MM.1S (cell line): ENCODE measurements around the gene ARL13A.

Experiments used
- DNase-seq: peaks from one replicate; pipeline ENCODE4 v3.0.0-alpha.2; 2015
- H2AFZ ChIP-seq: fragments of 300-600 bp; sonication (generic); 2 replicates; pipeline ENCODE4 v1.6.0; 2016; ENCODE audit warnings: antibody characterized with exemption, low read length
- H3F3A ChIP-seq: fragments of 300-600 bp; sonication (generic); 2 replicates; pipeline ENCODE4 v1.6.1; 2016; ENCODE audit warnings: mild to moderate bottlenecking, antibody characterized with exemption, low read length, moderate library complexity, mixed read lengths; ENCODE audit not compliant: insufficient read depth
- H3K27ac ChIP-seq: fragments of 300-600 bp; sonication (generic); 2 replicates; pipeline ENCODE4 v1.5.1; 2016; ENCODE audit warnings: mild to moderate bottlenecking, low read length
- H3K27me3 ChIP-seq: fragments of 300-600 bp; sonication (generic); replicated peaks from 2 replicates; pipeline ENCODE4 v1.6.0; 2016; ENCODE audit warnings: low read length; ENCODE audit not compliant: insufficient read depth
- H3K36me3 ChIP-seq: fragments of 300-600 bp; sonication (generic); replicated peaks from 2 replicates; pipeline ENCODE4 v1.6.1; 2016; ENCODE audit warnings: mild to moderate bottlenecking, low read length, mixed read lengths; ENCODE audit not compliant: insufficient read depth
- H3K4me1 ChIP-seq: fragments of 300-600 bp; sonication (generic); 2 replicates; pipeline ENCODE4 v1.6.1; 2016; ENCODE audit warnings: low read length, mixed read lengths
- H3K4me2 ChIP-seq: fragments of 300-600 bp; sonication (generic); 2 replicates; pipeline ENCODE4 v1.6.0; 2016; ENCODE audit warnings: low read depth, low read length
- H3K4me3 ChIP-seq: fragments of 300-600 bp; sonication (generic); 2 replicates; pipeline ENCODE4 v1.5.1; 2016; ENCODE audit warnings: low read length, mixed read lengths
- H3K79me2 ChIP-seq: fragments of 300-600 bp; sonication (generic); 2 replicates; pipeline ENCODE4 v1.6.1; 2016; ENCODE audit warnings: mixed run types, low read length, mixed read lengths
- H3K9ac ChIP-seq: fragments of 300-600 bp; sonication (generic); 2 replicates; pipeline ENCODE4 v1.6.1; 2016; ENCODE audit warnings: low read length, mixed read lengths
- H3K9me2 ChIP-seq: fragments of 300-600 bp; sonication (generic); replicated peaks from 2 replicates; pipeline ENCODE4 v1.6.1; 2016; ENCODE audit warnings: mild to moderate bottlenecking, low read length, mixed read lengths; ENCODE audit not compliant: insufficient read depth
- H3K9me3 ChIP-seq: fragments of 300-600 bp; sonication (generic); replicated peaks from 2 replicates; pipeline ENCODE4 v1.6.1; 2016; ENCODE audit warnings: mild to moderate bottlenecking, low read length, mixed read lengths; ENCODE audit not compliant: insufficient read depth
- H4K20me1 ChIP-seq: fragments of 300-600 bp; sonication (generic); 2 replicates; pipeline ENCODE4 v1.6.1; 2016; ENCODE audit warnings: mild to moderate bottlenecking, low read length, moderate library complexity, mixed read lengths; ENCODE audit not compliant: insufficient read depth
- CTCF ChIP-seq: fragments of 300-600 bp; sonication (generic); IDR thresholded peaks from 2 replicates; pipeline ENCODE4 v1.5.1; 2016; ENCODE audit warnings: antibody characterized with exemption, low read length, mixed read lengths
- EZH2 ChIP-seq: fragments of 300-600 bp; sonication (generic); optimal IDR thresholded peaks from 2 replicates; pipeline ENCODE3; 2017; ENCODE audit warnings: low read depth, mild to moderate bottlenecking, antibody characterized with exemption, low read length, mixed read lengths
- EZH2phosphoT487 ChIP-seq: fragments of 300-600 bp; sonication (generic); IDR thresholded peaks from 2 replicates; pipeline ENCODE4 v1.6.1; 2018; ENCODE audit warnings: antibody characterized with exemption, low read length

The ARL13A gene

DNA sequence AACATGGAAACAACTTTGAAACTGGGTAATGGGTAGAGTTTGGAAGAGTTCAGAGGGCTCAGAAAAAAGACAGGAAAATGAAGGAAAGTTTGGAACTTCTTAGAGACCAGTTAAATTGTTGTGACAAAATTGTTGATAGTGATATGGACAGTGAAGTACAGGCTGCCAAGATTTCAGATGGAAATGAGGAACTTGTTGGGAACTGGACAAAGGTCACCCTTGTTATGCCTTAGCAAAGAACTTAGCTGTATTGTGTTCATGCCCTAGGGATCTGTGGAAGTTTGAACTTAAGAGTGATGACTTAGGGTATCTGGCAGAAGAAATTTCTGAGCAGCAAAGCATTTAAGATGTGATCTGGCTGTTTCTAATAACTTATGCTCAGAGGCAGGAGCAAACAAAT is 5.1 kb upstream of the ARL13A start:
- Histone ChIP-seq H4K20me1 (no peaks in the 10 kb centered on the region), H3K27ac (no peak overlapping the region), H3K9me3 (no peaks in the 10 kb centered on the region), H3K27me3 (no peaks in the 10 kb centered on the region), H3K9ac (no peak overlapping the region), H3K4me2 (no peak overlapping the region), H3K4me1 (no peaks in the 10 kb centered on the region), H3K36me3 (no peaks in the 10 kb centered on the region), H3K4me3 (no peak overlapping the region), H3F3A (no peaks in the 10 kb centered on the region), H3K79me2 (no peaks in the 10 kb centered on the region), H3K9me2 (no peaks in the 10 kb centered on the region), H2AFZ (no peak overlapping the region)
- DNase-seq, result no peak
- TF ChIP-seq EZH2phosphoT487 (no peak), CTCF (no peak), EZH2 (no peak)

DNA sequence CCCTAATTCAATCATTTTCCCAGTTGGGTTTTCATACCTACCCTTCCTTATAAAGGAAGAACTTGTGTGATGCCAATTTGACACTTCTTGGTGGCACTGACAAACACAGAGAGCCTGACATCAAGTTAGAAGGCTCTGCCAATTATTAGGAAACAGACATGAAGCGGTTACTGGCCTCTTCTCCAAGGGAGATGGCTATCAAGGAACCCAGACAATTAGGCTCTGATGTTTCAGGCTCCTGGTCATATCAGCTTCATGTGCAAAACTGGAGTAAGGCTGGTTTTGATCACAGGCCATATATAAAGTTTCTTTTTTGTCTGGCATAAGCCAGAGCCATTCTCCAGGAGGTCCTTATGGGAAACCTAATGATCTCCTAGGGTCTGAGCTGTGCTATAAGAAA is 428 bp downstream of the ARL13A start:
- H3F3A ChIP-seq, result no peaks in the 10 kb centered on the region
- H3K4me2 ChIP-seq, result no peak overlapping the region
- no peak for TF ChIP-seq CTCF
- no peak for TF ChIP-seq EZH2
- TF ChIP-seq EZH2phosphoT487, result no peak
- no peaks in the 10 kb centered on the region for H4K20me1 ChIP-seq
- H3K36me3 ChIP-seq, result no peaks in the 10 kb centered on the region
- no peak for DNase-seq
- H3K9ac ChIP-seq, result no peak overlapping the region
- no peaks in the 10 kb centered on the region for H3K79me2 ChIP-seq
- H3K27me3 ChIP-seq, result no peaks in the 10 kb centered on the region
- H3K9me3 ChIP-seq, result no peaks in the 10 kb centered on the region
- H2AFZ ChIP-seq, result no peak overlapping the region
- no peaks in the 10 kb centered on the region for H3K9me2 ChIP-seq
- no peak overlapping the region for H3K27ac ChIP-seq
- H3K4me1 ChIP-seq, result no peaks in the 10 kb centered on the region
- no peak overlapping the region for H3K4me3 ChIP-seq

GRCh38 chrX:100973411-100973810 is 3.9 kb downstream of the ARL13A start:
- Histone ChIP-seq H3K4me1 (no peaks in the 10 kb centered on the region), H3K9me2 (no peaks in the 10 kb centered on the region), H4K20me1 (no peaks in the 10 kb centered on the region), H3K79me2 (no peaks in the 10 kb centered on the region), H3K9me3 (no peaks in the 10 kb centered on the region), H3K4me3 (no peak overlapping the region), H3K4me2 (no peak overlapping the region), H2AFZ (no peak overlapping the region), H3F3A (no peaks in the 10 kb centered on the region), H3K27ac (no peak overlapping the region), H3K27me3 (no peaks in the 10 kb centered on the region), H3K9ac (no peak overlapping the region), H3K36me3 (no peaks in the 10 kb centered on the region)
- TF ChIP-seq CTCF, result no peak
- no peak for TF ChIP-seq EZH2phosphoT487
- no peak for DNase-seq
